ENCODE data around the gene DENND2C.

The DENND2C gene, protein sequence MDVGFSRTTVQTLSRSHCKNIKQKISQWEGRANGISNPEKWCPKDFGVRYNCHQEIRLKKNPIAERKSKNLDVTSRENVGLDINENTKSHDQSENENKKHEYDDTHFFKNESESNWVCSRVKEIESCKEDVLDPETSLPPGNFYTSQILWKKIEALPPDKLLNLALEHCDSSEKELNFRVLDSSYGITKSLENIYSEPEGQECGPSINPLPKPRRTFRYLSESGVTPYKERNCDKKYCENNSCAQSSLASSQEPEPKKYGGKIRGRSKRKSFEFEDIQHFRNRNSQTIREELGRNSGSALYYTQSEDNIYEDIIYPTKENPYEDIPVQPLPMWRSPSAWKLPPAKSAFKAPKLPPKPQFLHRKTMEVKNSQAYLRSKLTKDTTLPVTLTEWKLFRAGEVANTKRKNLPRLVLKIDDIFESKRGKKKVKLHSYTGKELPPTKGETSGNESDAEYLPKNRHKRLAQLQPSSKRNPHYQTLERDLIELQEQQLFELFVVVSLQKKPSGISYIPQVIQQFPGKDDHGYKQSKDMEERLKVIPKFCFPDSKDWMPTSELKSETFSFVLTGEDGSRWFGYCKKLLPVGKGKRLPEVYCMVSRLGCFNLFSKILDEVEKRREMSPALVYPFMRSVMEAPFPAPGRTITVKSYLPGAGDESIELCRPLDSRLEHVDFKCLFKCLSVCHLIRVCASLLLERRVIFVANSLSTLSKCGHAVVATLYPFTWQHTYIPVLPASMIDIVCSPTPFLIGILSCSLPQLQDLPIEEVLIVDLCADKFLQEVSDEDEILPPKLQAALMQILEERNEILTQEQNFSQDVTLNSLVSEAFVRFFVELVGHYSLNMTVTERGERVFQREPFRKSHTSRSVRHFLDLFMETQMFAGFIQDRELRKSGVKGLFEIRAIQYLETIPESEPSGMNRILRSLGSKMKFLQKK

GRCh38 chr1:114669562-114670082 lies at the start of gene DENND2C:
Gene DENND2C (minus strand): TSS chr1:114670049. CDS start chr1:114625984, 44,065 bp downstream.
- DNase-seq (ENCODE audit: low read depth in 2 of 2), result no peak

DNA sequence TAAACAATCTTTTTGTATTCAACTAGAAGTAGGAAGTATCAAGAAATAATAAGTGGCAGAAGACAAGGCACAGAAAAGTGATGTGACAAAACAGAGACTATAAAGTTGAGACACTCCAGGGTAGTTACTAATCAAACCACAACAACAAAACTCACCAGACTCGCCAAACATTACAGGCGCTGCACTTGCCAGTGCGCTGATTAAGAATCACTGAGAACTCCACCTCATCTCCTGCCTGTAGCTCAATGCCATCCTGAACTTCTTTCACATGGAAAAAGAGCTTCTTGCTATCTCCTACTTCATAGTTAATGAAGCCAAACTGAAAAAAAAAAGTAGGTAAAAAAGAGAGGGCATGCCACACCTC lies 49.6 kb upstream of the DENND2C start:
- no peak for DNase-seq (ENCODE audit: low read depth in 2 of 2)

GRCh38 chr1:114718661-114719423 lies 49.0 kb upstream of the DENND2C start:
- no peak for DNase-seq (ENCODE audit: low read depth in 2 of 2)

DNA sequence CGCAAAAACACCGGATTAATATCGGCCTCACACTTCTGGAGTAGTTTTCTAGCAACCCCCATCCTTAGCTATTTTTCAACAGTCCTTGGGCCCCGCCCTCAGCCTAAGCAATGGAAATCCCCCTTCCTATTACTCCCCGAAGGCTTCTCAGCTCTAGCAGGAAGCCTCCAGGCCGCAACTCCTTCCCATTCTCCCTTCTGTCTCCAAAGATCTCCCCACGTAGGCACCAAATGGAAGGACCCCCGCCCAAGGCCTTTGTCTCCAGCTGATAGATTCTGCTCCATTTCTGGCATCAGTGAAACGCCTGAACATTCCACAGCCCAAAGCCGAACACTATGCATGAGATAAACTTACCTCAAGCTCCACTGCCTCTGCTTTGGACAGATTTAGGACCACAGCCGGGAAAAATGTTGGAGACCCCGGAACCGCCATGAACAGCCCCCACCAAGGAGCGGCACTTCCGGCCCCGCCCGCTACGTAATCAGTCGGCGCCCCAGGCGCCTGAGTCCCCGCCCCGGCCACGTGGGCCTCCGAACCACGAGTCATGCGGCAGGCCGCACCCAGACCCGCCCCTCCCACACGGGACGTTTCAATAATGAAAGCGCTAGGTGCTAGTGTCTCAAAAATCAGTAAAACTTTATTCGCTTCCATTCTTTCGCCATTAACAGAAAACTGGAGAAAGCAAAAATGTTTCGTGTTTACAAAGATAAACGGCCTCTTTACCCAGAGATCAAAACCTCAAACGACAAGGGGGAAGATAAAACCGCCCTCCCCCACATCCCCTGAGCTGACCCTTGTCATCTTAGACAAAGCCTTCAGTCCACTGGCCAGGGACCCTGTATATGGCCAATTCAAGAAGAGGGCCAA lies 46.7 kb upstream of the DENND2C start, which contains the start of gene NRAS:
NRAS (minus strand) TSS at position 468 of the 867 bp plus-strand sequence. CDS start 611 bp downstream, outside the sequence.
- peak; percentile 91 to 93 for DNase-seq (ENCODE audit: low read depth in 2 of 2)

GRCh38 chr1:114715952-114716303 lies 46.1 kb upstream of the DENND2C start:
- DNase-seq (ENCODE audit: low read depth in 2 of 2), result no peak

GRCh38 chr1:114712977-114713376 lies 43.1 kb upstream of the DENND2C start:
- DNase-seq (ENCODE audit: low read depth in 2 of 2), result no peak

DNA sequence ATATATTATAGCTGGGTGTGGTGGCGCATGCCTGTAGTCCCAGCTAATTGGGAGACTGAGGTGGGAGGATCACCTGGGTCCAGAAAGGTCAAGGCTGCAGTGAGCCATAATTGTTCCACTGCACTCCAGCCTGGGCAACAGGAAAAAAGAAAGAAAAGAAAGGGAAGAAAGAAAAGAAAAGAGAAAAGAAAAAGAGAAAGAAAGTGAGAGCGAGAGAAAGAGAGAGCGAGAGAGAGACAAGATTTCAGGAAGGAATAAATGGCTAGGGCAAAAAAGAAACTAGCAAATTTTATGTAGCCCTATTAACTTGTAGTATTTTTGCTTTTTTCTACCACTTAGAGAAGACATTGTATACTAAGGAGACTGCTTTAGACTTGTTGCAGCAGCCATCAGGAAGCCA lies 40.5 kb upstream of the DENND2C start:
- no peak for DNase-seq (ENCODE audit: low read depth in 2 of 2)

DNA sequence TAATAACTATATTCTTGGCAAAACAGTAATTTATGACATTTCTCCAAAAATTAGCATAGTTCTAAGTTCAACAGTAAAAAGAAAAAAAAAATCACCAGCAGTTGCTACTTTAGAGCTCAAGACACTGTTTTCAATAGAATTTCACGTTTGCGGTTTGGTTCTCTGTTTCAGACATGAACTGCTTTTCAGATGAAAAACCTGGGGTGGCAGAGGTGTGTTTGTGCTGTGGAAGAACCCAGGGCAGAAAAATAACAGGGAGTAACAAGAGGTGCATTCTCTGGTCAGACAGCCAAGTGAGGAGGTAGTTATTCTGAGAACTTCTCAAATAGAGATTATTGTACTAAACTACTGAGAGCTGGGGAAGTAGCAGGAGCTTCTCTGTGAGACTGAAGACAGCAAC lies 37.8 kb upstream of the DENND2C start:
- DNase-seq (ENCODE audit: low read depth in 2 of 2), result no peak

GRCh38 chr1:114703242-114703641 lies 33.4 kb upstream of the DENND2C start:
- no peak for DNase-seq (ENCODE audit: low read depth in 2 of 2)

DNA sequence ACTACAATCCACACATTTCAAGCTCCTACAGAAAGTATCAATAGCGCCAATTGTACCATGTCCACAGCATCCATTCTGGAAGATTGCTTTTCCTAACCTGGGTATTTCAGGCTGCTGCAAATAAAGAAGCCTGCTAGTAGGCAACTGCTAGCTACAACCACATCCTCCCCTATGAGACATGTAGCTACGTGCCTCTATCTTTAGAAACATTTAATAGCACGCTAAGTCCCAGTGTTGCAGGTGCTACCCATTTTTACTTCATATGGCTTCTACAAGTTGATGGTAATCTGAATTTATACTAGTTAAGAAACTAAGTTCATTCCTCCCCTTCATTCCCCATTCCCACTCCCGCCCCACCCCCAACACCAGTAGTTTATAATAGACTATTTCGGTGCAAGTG lies 32.9 kb upstream of the DENND2C start:
- DNase-seq (ENCODE audit: low read depth in 2 of 2), result no peak

- no peak for DNase-seq (ENCODE audit: low read depth in 2 of 2)
Measured at GRCh38 chr1:114701931-114702330, 32.1 kb upstream of the DENND2C start.

DNA sequence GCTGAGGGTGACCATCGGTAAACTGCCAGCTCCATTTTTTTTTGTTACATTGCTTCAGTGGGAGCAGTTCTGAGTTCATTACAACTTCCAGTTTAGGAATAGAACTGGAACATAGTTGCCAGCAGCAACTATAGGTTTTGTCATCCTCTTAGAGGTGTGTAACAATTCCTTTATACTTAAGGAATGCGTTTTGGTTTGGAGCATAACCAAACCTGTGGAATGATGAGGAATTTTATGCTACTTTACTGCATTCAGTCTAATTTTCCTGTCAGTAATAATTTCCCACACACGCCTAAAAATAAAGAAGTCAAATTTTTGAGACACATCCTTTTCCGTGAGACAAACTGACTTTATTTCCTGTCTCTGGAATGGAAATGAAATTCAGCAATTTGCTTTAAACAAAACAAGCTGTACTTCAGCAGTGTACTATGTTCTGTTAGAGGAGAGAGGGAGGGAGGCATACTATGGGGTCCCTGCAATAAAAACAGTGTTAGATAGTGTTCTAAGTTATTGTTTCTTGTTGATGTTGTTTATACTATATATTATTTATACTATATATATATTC lies 30.3 kb upstream of the DENND2C start:
- no peak for DNase-seq (ENCODE audit: low read depth in 2 of 2)

- no peak for DNase-seq (ENCODE audit: low read depth in 2 of 2)
Measured at GRCh38 chr1:114696810-114697209, 27.0 kb upstream of the DENND2C start.

- no peak for DNase-seq (ENCODE audit: low read depth in 2 of 2)
Measured at GRCh38 chr1:114695430-114696058, 25.7 kb upstream of the DENND2C start, which contains the start of gene AMPD1. Gene AMPD1 (minus strand): TSS chr1:114695546. CDS start chr1:114695471, 75 bp downstream.

DNA sequence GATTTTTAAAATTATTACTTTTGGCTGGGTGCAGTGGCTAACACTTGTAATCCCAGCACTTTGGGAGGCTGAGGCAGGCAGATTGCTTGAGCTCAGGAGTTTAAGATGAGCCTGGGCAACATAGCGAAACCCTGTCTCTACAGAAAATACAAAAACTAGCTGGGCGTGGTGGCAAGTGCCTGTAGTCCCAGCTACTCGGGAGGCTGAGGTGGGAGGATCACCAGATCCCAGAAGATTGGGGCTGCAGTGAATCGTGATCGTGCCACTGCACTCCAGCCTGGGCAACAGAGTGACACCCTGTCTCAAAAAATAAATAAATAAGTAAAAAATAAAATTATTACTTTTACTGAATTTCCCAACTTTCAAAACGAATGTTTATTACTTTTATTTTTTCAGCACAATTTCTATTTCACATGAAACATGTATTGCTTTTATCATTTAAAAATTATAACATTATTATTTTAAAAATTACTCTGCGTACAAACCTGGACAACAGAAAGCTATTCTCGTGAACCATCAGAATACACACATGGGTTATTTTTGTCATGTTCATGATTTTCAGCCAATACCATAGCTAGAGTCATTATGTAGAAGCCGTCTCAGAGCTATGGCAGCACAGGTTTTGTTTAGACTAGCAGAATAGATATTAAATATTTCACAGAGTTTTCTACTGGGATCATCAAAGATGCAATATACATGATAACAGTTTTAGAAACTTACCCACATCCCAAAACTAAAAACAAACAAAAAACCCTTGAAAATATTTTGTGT lies 24.9 kb upstream of the DENND2C start:
- no peak for DNase-seq (ENCODE audit: low read depth in 2 of 2)

GRCh38 chr1:114692947-114693346 lies 23.1 kb upstream of the DENND2C start:
- DNase-seq (ENCODE audit: low read depth in 2 of 2), result no peak

DNA sequence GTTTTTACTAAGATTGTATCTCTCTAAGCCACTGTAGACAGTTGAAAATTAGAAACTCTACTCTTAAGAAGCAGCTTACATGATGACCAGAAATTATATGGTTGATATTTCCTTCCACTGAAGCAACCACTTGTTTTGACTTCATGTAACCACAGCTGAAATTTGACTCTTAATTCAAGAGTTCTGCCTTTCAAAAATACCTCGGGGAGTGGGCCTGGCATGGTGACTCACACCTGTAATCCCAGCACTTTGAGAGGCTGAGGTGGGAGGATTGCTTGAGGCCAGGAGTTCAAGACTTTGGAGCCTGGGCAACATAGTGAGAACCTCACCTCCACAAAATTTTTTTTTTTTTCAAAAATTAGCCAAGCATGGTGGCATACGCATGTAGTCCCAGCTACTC lies 21.2 kb upstream of the DENND2C start:
- no peak for DNase-seq (ENCODE audit: low read depth in 2 of 2)

DNA sequence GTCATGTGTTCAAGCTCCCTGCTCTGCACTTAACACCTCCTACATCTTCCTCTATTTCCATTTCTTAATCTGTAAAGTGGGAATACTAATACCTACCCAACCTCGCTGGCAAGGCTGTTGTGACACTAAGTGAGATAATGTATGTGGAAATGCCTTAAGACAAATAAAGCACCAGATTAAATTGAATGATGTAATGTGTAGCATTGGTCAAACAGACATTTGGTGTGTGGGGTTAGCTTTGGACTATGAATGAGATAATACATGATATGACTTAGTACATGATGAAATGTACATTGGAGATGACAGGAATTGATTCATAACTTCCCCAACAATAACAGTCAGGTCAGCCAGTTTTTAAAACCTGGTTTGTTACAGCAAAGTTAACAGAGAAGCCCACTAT lies 20.3 kb upstream of the DENND2C start:
- DNase-seq (ENCODE audit: low read depth in 2 of 2), result no peak

DNA sequence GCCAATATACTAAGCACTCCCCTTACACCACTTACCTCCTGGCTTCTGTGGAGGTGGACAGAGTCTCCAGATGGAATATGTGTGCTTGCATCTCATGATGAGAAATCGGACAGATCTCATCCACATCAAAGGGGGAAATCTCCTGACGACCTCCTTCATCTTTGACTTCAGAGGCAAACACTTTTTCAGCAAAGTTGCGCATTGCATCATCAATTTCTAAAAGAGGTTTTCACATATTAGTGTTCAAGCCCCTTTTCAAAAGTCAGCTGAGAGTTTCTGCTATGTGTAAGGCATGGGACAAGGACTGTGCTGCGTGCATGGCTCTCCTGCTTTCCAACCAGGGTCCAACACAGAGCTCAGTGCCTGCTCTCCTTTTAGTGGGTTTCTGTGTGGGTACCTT lies 18.7 kb upstream of the DENND2C start:
- no peak for DNase-seq (ENCODE audit: low read depth in 2 of 2)
